NCI-H69 (cell line): ENCODE data around the gene GH2.

Experiments
- DNase-seq: peaks from one replicate; lab custom pipeline; 2025; lab: John Stamatoyannopoulos, UW

Gene GH2

GRCh38 chr17:63840591-63841349 lies 41.0 kb downstream of the GH2 start:
- no peak for DNase-seq

- DNase-seq = peak; percentile 43
Measured at GRCh38 chr17:63838631-63839171, 43.0 kb downstream of the GH2 start.

- no peak for DNase-seq
Measured at GRCh38 chr17:63837962-63838600, 43.7 kb downstream of the GH2 start.

- DNase-seq = no peak
Measured at GRCh38 chr17:63837480-63837879, 44.3 kb downstream of the GH2 start.

- DNase-seq = no peak
Measured at GRCh38 chr17:63836811-63837210, 44.9 kb downstream of the GH2 start.

GRCh38 chr17:63835167-63835720 lies 46.5 kb downstream of the GH2 start:
- no peak for DNase-seq

GRCh38 chr17:63834431-63835166 lies 47.1 kb downstream of the GH2 start:
- DNase-seq = peak; percentile 75

GRCh38 chr17:63833741-63834373 lies 47.9 kb downstream of the GH2 start:
- DNase-seq = no peak

- no peak for DNase-seq
Measured at GRCh38 chr17:63833026-63833740, 48.6 kb downstream of the GH2 start.

GRCh38 chr17:63832455-63832854 lies 49.3 kb downstream of the GH2 start:
- DNase-seq = no peak

GRCh38 chr17:63832014-63832413 lies 49.7 kb downstream of the GH2 start:
- DNase-seq = no peak

- DNase-seq = no peak
Measured at GRCh38 chr17:63831505-63831904, 50.2 kb downstream of the GH2 start.

- DNase-seq = no peak
Measured at GRCh38 chr17:63830904-63831491, 50.7 kb downstream of the GH2 start.

- DNase-seq = no peak
Measured at GRCh38 chr17:63830278-63830677, 51.5 kb downstream of the GH2 start.
